ENCODE measurements around the gene SEMA6A. TPM values are rescaled to one million over a fixed set of nuclear protein-coding genes. Genes with fewer than 3 reads are reported as not detected.

Gene SEMA6A
- total and polyA plus RNA-seq, 2 of the 13 experiments (the other 11 are each of a cell fraction or from before 2014, with no cell fraction given) = 5.1 to 6.5 TPM

DNA sequence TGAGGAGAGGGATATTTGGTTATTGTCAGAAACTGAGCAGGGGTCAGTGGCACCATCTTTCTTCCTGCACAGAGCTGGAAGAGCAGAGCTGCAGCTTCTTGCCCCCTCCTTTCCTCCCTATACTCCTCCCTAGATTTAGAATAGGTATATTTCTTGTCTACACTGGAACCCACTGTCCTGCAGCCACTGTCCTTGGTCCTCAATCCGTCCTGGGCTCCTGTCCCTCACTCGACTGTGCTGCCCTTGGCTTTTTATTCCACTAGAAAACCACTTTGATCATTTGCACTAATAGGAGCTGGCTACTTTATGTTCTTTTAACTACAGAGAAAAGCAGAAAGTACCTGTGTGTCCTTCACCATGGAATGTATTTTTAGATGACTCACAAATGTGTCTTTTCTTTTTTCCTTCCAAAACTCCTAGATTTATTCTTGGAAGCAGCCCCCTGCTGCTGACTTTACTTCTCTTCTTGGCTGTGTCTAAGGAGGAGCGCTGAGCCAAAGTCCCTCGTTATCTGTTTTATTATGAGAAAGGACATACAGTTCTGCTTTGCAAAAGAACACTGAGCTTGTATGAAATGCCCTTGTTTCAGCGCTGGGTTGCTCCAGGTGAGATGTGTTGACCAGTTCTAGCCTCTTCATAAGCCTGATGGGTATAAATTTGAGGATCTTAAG lies 150.9 kb downstream of the SEMA6A start:
- Histone ChIP-seq H2AFZ (ENCODE audit: low read length) (no peak overlapping the region), H3K27ac (ENCODE audit: extremely low read length, insufficient read depth, low read length) (no peak overlapping the region), H3K9me3 (ENCODE audit: low read length) (no peaks in the 10 kb centered on the region), H3K4me1 (ENCODE audit: insufficient read depth, low read length) (peaks cover 12% of the 10 kb centered on the region), H3K9ac (ENCODE audit: insufficient read depth, low read depth, low read length) (no peak overlapping the region), H4K20me1 (ENCODE audit: insufficient read depth, low read length) (no peaks in the 10 kb centered on the region), H3K79me2 (ENCODE audit: insufficient read depth, low read length) (no peaks in the 10 kb centered on the region), H3K36me3 (replicated peaks in 1 of 2; ENCODE audit: control insufficient read depth in 1 of 2, insufficient read depth in 2 of 2, low read length in 2 of 2) (no peaks in the 10 kb centered on the region), H3K4me2 (ENCODE audit: low read depth, low read length) (no peak overlapping the region), H3K27me3 (ENCODE audit: control insufficient read depth in 1 of 2, insufficient read depth in 2 of 2, low read length in 2 of 2) (no peaks in the 10 kb centered on the region), H3K4me3 (replicated peaks in 1 of 3; ENCODE audit: insufficient read depth in 1 of 3, low read depth in 2 of 3, low read length in 3 of 3) (no peak overlapping the region)
- ATAC-seq = no peak
- ChIA-PET POLR2A (no interaction called here), CTCF (ENCODE audit: low intra/inter-chr PET ratio, low total read pairs) (no interaction called here)
- TF ChIP-seq SMARCE1 (IDR thresholded peaks at IDR 0.05; ENCODE audit: borderline replicate concordance) (no peak), ZBTB20 (CRISPR knock-in tag; IDR thresholded peaks at IDR 0.05; ENCODE audit: borderline replicate concordance, low read depth) (no peak), HNRNPLL (IDR thresholded peaks at IDR 0.05; ENCODE audit: low read depth, low read length, poor library complexity, severe bottlenecking) (no peak)
- TF ChIP-seq, protein P1, sequence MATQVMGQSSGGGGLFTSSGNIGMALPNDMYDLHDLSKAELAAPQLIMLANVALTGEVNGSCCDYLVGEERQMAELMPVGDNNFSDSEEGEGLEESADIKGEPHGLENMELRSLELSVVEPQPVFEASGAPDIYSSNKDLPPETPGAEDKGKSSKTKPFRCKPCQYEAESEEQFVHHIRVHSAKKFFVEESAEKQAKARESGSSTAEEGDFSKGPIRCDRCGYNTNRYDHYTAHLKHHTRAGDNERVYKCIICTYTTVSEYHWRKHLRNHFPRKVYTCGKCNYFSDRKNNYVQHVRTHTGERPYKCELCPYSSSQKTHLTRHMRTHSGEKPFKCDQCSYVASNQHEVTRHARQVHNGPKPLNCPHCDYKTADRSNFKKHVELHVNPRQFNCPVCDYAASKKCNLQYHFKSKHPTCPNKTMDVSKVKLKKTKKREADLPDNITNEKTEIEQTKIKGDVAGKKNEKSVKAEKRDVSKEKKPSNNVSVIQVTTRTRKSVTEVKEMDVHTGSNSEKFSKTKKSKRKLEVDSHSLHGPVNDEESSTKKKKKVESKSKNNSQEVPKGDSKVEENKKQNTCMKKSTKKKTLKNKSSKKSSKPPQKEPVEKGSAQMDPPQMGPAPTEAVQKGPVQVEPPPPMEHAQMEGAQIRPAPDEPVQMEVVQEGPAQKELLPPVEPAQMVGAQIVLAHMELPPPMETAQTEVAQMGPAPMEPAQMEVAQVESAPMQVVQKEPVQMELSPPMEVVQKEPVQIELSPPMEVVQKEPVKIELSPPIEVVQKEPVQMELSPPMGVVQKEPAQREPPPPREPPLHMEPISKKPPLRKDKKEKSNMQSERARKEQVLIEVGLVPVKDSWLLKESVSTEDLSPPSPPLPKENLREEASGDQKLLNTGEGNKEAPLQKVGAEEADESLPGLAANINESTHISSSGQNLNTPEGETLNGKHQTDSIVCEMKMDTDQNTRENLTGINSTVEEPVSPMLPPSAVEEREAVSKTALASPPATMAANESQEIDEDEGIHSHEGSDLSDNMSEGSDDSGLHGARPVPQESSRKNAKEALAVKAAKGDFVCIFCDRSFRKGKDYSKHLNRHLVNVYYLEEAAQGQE (IDR thresholded peaks at IDR 0.05; ENCODE audit: borderline replicate concordance in 1 of 2, low read depth in 1 of 2, low read length in 2 of 2) = 0 out of 4 replicates have a peak, but pooled peaks of 1 of the 2 experiments have one; percentile 34
- BruUV-seq (replicated peaks) = no TSS peak
- intact Hi-C loops (cut with micrococcal nuclease; ENCODE audit: unreplicated experiment) = no loop called here
- no peak for DNase-seq (ENCODE audit: low spot score)
- WGBS (ENCODE audit: low lambda C conversion rate) = 73% methylated on average over 5 of the region's 5 CpGs
- in situ Hi-C loops (cut with HindIII; ENCODE audit: extremely low pct_ligation_motif_present, low pct_unique_long_range_greater_than_20kb) = no loop called here
- no peak for FAIRE-seq

Data from HepG2 (cell line).